ENCODE data around the gene POLD2.

DNA sequence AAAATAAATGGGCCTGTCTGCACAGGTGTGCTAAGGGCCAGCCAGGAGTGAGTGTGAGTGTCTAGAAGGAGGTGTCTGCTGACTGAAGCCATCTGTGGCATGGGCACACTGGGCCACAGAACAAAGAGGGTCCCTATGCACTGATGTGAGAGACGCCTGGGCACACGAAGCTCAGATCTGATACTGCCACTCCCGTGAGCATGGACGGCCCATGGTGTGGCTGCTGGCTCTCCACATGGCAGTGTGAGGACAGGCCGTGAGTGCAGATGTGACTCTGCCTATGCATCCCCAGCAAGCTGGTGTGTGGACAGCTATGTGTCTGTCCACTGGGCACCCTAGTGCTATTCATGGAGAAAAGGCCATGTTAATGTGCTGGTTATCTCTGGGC lies 30.6 kb upstream of the POLD2 start:
- TF ChIP-seq, protein P1, sequence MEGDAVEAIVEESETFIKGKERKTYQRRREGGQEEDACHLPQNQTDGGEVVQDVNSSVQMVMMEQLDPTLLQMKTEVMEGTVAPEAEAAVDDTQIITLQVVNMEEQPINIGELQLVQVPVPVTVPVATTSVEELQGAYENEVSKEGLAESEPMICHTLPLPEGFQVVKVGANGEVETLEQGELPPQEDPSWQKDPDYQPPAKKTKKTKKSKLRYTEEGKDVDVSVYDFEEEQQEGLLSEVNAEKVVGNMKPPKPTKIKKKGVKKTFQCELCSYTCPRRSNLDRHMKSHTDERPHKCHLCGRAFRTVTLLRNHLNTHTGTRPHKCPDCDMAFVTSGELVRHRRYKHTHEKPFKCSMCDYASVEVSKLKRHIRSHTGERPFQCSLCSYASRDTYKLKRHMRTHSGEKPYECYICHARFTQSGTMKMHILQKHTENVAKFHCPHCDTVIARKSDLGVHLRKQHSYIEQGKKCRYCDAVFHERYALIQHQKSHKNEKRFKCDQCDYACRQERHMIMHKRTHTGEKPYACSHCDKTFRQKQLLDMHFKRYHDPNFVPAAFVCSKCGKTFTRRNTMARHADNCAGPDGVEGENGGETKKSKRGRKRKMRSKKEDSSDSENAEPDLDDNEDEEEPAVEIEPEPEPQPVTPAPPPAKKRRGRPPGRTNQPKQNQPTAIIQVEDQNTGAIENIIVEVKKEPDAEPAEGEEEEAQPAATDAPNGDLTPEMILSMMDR (IDR thresholded peaks at IDR 0.05) = no peak
- TF ChIP-seq POLR2A (IDR thresholded peaks at IDR 0.05) = no peak
